Left colon (tissue), 2 donors: ENCODE data around the gene SHD. TPM values are rescaled to one million over a fixed set of nuclear protein-coding genes. Genes with fewer than 3 reads are reported as not detected.
"Not testable (repeated sequence)": the region's sequence is repeated elsewhere in the genome, so short reads cannot be mapped to it uniquely, and the experiment has no call there.

Experiments
- ATAC-seq: fragments of 200-7000 bp; cut with Tn5 transposase; one replicate; pipeline ENCODE4 v1.9.1; 2020; ENCODE audit warnings: mild to moderate bottlenecking, moderate library complexity
- DNase-seq, 2 donors: peaks; one replicate each; pipeline ENCODE4 v3.0.0-alpha.2; 2020
- intact Hi-C, 2 donors: fragments of 100-400 bp; cut with DNase I in 1 of 2; cut with micrococcal nuclease in 1 of 2; formaldehyde crosslinking; loops; one replicate each; pipeline versions ENCODE4 v1.11.2 to v1.14.0; 2022; cut with DNase I, micrococcal nuclease
- total RNA-seq, 2 donors: library from RNA; stranded (reverse); fragmentation: NEBNext Ultra II Directional; extraction: Animal tissue kit (Norgen Biotek cat#: 25700); gene quantifications; one replicate each; pipeline ENCODE4 v1.2.1, GENCODE V29; 2021
- donor health status: DM: no; HTN: no; CAD: no.
- donor health status: DM: yes; HTN: yes; CAD: no.

SHD gene
- total RNA-seq, 2 donors from 2014 or later, result 23.6 to 25.0 TPM

DNA sequence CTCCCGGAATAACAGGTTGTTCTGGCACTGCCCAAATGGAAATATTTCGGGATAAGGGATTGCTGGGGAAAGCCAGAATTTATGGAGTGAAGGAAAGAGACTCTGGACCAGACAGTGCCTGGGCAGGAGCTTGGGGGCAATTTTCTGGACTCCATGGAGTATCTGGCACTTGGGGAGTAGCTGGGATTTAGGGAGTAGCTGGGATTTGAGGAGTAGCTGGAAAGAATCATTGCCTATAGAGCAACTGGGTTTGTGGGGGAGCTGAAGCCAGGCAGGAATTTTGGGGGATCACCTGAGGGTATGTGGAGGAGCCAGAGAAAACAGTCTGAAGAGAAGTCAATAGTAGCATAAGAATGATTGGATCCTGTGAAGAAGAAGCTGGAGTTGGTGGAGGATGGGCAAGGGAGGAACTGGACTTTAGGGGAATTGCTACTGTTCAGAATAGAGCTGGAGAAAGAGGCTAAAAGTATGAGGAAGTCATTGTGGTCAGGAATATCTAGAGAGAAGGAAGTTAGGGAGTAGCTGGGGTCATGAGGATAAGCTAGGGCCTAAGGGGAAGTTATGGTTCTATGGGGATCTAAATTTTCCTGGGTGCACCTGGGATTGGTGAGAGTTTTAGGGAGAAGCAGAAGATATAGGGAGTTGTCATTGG lies 40.1 kb downstream of the SHD start:
- DNase-seq (no peak), ATAC-seq (no peak)
- intact Hi-C loops, result no loop called here

DNA sequence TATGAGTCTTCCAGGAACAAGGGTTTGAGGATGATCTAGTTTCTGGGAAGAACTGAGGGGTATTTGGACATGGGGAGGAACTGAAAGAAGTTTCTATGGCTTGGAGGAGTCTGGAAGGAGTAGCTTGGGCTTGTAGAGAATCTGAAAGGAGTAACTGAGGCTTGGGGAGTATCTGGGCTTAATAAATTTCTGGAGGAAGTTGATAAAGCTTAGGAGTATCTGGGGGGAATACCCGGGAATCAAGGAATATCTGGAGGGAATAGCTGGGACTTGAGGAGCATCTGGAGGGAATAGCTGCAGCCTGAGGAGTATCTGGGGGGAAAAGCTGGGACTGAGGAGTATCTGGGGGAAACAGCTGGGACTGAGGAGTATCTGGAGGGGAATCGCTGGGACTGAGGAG lies 41.4 kb downstream of the SHD start:
- no peak for DNase-seq
- intact Hi-C loops, result no loop called here
- no peak for ATAC-seq

DNA sequence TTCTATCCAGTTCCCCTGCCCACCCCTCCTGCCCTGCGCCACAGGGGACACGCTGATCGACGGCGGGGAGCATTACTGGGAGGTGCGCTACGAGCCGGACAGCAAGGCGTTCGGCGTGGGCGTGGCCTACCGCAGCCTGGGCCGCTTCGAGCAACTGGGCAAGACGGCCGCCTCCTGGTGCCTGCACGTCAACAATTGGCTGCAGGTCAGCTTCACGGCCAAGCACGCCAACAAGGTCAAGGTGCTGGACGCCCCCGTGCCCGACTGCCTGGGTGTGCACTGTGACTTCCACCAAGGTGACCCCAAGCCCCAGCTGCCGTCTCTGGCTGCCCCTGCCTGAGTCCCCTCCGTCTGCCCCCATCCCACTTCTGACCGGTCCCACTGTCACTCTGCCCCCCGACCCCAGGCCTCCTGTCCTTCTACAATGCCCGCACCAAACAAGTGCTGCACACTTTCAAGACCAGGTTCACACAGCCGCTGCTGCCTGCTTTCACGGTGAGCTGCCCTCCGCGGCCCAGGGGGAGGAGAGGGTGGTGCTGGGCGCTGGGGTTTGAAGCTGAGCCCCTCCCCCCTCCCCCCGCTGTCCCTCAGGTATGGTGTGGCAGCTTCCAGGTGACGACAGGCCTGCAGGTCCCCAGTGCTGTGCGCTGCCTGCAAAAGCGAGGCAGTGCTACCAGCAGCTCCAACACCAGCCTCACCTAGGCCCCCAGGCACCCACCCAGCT lies 44.0 kb downstream of the SHD start:
- intact Hi-C loops, result no loop called here
- DNase-seq, result peak in 1 of 2 donors; percentile 71
- peak; percentile 79 for ATAC-seq

DNA sequence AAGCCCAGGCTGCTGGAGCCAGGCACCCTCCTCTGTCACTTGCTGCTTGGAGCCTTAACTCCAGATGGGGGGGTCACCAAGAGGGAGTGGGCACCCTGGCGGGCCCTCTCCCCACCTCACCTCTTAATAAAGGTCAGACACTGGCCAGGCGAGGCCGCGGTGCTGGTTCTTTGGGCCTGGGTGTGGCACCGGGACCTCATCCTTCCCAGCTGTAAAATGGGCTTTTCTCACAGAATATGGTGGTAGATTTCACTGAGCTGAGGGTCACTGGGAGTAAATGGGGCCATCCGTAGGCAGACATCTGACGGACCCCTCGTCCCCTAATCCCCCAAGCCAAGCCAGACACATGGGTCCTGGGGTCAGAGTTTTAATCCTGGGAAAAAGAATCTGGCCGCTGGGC lies 44.6 kb downstream of the SHD start:
- DNase-seq, result no peak
- no peak for ATAC-seq
- intact Hi-C loops, result no loop called here

DNA sequence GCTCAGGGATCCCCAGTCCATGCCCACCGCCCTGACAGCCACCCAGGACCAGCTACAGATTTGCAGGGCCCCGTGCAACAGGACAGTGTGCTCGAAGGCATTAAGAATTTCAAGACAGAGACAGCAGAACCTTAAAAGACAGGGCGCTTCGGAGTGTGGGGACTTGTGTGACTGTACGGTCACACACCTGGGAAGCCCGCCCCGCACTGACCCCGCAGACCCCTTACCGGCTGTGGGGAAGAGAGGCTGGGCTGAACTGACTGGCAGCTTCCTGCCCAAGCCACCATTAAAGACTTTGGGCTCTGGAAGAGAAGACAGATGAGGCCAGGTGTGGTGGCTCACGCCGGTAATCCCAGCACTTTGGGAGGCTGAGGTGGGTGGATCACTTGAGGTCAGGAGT lies 45.2 kb downstream of the SHD start:
- ATAC-seq (no peak), DNase-seq (no peak)
- intact Hi-C loops, result no loop called here

DNA sequence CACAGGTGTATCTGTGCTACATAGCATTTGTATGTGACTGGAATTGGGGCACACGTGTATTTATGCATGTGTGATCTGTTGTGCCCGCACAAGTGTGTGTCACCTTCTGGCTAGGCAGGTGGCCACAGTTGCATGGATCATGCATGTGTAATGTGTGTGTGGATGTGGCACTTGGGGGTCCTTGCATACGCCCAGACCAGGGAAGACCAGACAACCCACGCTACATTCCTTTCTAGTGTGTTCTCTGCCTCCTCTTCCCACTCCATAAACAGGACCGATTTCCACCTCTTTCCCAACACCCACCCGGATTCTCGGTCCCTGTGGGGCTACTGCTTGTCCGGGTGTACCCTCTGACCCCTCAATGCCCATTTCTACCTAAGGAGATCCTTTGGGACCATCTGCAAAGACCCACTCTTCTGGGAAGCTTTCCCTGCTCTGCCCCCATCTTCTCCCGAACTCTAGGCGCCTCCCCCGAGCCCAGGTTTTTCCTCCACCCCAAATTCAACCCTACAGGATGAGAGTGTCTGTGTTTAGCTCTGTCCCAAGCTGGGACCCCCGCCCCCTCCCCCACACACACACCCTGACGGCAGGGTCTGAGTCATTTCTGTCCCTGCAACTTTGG lies 47.3 kb downstream of the SHD start:
- no peak for ATAC-seq
- no peak for DNase-seq
- intact Hi-C loops, result no loop called here

DNA sequence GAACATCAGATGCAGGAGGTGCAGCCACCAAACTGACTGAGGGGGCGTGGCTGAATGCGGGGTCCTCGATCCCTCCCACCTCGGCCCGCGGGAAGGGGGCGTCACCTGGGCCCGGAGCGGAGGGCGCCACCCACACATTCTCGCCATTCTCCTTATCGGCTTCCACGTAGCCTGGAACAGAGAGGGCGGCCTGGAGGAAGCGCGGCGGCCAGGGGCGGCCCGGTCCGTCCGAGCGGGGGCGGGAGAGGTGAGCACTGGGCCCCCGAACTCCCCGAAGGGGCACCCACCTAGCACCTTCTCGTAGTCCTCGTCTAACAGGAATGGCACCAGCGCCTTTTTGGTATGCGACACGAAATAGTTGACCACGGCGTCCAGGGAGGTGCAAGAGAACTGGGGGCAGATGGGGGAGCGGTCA lies 47.8 kb downstream of the SHD start:
- ATAC-seq (no peak), DNase-seq (no peak)
- intact Hi-C loops, result no loop called here

DNA sequence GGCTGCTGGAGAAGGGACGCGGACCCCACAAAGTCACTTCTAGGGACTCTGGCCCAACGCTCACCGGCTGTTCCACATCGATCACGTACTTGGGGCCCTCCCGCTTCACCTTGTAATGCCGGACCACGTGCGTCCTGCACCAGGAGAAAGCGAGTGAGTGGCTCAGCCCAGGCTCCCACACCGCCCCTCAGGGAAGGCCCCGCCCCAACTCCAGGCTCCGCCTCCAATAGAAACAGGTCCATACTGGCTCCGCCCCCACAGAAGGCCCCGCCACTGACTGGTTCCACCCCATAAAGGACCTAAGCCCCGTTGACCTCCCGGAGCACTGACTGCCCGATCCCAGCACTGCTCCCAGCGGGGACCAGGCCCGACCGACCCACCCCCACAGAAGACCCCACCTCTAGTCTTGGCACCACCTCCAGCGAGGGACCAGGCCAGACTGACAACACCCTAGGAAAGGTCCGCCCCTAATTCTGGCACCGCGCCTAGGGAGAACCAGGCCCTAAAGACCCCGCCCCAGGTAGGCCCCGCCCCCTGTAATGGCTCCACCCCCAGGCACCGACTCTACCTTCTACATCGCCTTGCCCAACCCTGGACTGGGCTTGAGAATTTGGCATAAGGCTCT lies 48.3 kb downstream of the SHD start:
- DNase-seq, result peak; percentile 37 to 80
- intact Hi-C loops, result no loop called here
- peak; percentile 39 for ATAC-seq

DNA sequence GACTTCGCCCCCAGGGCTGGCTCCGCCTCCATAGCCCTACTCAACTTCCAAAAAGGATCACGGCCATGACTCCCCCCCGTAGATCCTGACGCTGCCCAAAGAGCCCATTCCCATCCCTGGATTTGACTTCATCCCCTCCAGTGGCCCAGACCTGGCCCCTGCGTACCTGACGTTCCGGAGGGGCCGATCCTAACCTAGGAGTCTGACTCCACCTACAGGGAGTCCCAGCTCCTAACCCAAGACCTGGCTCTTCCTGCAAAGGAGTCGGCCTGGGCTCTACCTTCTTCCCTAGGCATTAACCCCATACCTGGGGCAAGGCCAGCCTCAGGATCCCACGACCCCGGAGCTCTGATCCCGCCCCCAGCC lies 48.8 kb downstream of the SHD start:
- ATAC-seq (peak; percentile 39), DNase-seq (no peak)
- intact Hi-C loops, result no loop called here

DNA sequence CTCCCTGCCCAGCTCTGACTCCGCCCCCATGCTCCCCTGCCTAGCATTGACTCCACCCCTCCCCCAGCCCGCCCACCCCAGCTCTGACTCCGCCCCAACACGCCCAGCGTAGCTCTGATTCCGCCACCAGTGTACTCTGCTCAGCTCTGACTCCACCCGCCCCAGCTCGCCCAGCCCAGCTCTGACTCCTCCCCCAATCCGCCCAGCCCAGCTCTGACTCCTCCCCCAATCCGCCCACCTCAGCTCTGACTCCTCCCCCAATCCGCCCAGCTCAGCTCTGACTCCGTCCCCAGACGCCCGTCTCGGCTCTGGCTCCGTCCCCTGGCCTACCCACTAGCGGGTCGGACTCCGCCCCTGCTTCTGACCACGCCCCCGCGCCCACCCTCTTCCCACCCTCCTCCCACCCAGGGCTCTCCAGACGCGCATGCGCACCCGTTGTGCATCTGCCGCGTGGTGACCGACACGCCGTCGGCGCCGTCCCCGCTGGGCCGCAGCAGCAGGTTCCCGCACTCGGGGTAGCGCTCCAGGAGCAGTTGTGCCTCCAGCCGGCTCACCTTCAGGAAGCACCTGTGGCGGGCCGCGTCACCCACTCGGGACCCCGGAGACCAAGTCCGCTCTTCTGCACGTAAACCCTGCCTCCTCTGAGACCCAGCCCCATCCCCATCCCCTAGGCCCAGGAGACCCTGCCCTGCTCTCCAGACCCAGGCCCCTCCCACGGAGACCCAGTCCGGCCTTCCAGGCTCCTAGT lies 49.4 kb downstream of the SHD start:
- intact Hi-C loops, result no loop called here
- ATAC-seq, result peak; percentile 82
- peak; percentile 78 to 94 for DNase-seq

DNA sequence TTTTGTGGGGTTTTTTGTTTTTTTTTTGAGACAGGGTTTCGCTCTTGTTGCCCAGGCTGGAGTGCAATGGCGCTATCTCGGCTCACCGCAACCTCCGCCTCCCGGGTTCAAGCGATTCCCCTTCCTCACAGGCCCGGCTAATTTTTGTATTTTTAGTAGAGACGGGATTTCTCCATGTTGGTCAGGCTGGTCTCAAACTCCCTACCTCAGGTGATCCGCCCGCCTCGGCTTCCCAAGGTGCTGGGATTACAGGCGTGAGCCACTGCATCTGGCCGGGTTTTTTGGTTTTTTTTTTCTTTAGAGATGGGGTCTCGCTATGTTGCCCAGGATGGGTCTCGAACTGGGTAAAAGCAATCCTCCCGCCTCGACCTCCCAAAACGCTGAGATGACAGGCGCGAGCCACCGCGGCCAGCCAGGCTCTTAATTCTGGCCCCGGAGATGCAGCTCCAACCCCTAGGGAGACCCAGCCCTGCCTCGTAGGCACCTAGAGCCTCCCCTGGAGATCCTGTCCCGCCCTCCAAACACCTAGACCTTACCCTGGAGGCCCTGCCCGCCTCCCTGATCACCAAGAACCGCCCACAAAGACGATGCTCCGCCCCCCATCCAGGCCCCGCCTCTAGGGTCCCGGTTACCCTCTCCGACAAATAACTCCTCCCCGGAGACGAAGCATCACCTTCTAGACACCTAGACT lies 50.1 kb downstream of the SHD start:
- intact Hi-C loops, DNase-seq, ATAC-seq: not testable (repeated sequence)

DNA sequence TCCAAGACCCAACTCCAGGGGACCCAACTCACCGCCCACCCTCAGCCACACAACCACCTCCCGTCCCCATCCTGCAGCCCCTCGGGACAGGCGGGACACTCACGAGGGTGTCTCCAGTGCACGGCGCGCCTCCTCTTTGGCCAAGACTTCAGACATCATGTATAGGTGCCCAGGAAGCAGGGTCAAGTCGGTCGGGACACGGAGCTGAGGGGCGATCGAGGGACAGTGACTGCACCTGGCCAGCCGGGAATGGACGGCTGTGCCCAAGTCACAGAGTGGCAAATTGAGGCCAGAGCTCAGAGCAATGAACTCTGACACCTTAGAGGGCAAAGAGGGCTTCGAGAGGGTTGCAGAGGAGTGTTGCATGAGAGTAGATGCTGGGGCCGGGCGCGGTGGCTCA lies 50.8 kb downstream of the SHD start:
- no peak for ATAC-seq
- intact Hi-C loops, result no loop called here
- DNase-seq, result no peak

DNA sequence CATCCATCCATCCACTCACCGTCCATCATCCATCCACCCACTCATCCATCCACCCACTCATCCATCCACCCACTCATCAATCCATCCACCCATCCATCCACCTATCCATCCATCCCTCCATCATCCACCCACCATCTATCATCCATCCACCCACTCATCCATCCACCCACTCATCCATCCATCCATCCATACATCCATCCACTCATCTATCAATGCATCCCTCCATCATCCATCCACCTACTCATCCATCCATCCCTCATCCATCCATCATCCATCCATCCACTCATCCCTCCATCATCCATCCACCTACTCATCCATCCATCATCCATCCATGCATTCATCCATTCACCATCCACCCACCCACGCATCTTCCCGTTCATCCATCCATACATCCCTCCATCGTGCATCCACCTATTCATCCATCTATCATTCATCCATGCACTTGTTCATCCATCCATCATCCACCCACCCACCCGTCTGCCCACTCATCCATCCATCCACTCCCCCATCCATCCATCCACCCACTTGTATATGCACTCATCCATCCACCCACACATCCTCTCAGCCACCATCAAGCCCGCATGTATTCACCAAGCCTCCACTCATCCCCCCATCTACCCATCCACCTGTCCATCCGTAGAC lies 56.0 kb downstream of the SHD start:
- no peak for DNase-seq
- no peak for ATAC-seq
- intact Hi-C loops, result no loop called here

DNA sequence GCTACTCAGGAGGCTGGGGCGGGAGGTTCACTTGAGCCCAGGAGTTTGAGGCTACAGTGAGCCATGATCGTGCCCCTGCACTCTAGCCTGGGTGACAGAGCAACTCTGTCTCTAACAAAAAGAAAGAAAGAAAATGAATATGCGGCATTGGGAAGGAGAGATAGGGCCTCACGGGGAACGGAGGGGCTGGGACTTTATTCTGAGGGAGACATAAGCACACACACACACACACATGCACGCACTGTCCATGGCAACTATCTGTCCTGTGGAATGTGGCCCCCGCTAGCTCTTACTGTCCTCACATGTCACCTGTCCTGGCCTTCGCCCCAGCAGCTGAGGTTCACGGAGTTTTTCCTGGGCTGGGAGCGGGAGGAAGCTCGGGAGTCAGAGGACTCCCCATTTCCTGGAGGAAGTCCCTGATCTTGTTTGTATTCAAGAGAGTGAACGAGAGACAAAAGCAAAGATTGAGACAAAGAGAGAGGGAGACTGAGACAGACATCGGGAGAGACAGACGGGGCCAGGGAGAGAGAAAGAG lies 58.9 kb downstream of the SHD start:
- ATAC-seq, result peak; percentile 17
- intact Hi-C loops, result no loop called here

DNA sequence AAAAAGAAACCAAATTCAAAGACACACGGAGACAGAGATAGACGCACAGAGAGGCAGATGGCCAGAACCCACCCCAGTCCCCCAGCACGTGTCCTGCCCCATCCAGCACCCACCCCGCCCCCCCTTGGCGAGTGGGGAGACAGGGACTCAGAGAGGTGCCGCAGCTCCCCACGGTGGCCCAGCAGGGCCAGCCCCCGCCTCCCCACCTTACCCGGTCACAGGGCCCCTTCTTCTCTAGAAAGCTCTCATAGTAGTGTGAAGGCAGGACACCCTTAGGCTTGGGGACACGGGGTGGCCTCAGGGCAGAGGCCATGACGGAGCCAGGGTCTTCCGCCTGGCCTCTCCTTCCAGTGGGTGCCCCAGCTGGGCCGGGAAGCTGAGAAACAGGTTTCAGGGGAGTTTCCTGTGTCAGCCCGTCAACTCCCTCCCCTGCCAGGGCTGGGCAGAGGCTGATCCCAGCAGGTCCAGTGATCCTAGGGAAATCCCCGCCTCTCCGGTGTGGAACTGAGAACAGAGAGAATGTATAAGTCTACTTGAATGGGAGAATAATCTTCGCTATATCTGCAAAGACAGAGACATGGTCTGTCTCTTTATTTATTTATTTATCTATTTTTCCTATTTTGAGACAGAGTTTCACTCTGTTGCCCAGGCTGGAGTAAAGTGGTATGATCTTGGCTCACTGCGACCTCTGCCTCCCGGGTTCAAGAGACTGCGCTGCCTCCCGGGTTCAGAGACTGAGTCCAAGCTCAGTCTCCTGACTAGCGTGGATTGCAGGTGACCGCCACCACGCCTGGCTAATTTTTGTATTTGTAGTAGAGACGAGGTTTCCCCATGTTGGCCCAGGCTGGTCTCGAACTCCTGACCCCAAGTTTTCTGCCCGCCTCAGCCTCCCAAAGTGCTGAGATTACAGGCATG lies 59.6 kb downstream of the SHD start, which contains the start of gene STAP2:
Gene STAP2 (minus strand): TSS at position 387 of the 915 bp plus-strand sequence. CDS start 74 bp downstream, at position 313.
- DNase-seq (peak; percentile 86 to 90), ATAC-seq (peak; percentile 52)
- intact Hi-C loops, result no loop called here

More for the DNA sequence above, 58.9 kb downstream of the SHD start:
- peak; percentile 59 to 68 for DNase-seq
